SHP77 (cell line): Measurements from ENCODE around the gene DKC1.
"Not testable (repeated sequence)": the region's sequence is repeated elsewhere in the genome, so short reads cannot be mapped to it uniquely, and the experiment has no call there.

Source experiments
- DNase-seq, 2 experiments: peaks; one replicate each; lab custom pipeline; 2025; lab: John Stamatoyannopoulos, UW

The DKC1 gene

GRCh38 chrX:154819771-154820341 is 57.2 kb downstream of the DKC1 start:
- no peak for DNase-seq

- DNase-seq = no peak
Measured at GRCh38 chrX:154821523-154821922, 58.9 kb downstream of the DKC1 start.

GRCh38 chrX:154822029-154822428 is 59.4 kb downstream of the DKC1 start:
- no peak for DNase-seq

- no peak for DNase-seq
Measured at GRCh38 chrX:154824638-154825037, 62.0 kb downstream of the DKC1 start.

- not testable (repeated sequence) for DNase-seq
Measured at GRCh38 chrX:154825586-154825985, 62.9 kb downstream of the DKC1 start.
